Choroid plexus epithelial cell (primary cell): ENCODE results near the gene SMCP.

Experiments used
- DNase-seq: peaks from one replicate; pipeline ENCODE4 v3.0.0-alpha.2; 2010; ENCODE audit warnings: low read depth
- H3K4me3 ChIP-seq: 2 replicates; pipeline ENCODE4 v1.5.1; 2011; ENCODE audit warnings: low read depth, mild to moderate bottlenecking, control low read depth, low read length, moderate library complexity
- CTCF ChIP-seq: conservative IDR thresholded peaks from 2 replicates; pipeline ENCODE4 v1.5.1; 2011; ENCODE audit warnings: low read depth, mild to moderate bottlenecking, control low read depth, inconsistent platforms, low read length, moderate library complexity

SMCP gene

GRCh38 chr1:152878042-152878441, at the start of gene SMCP:
Gene SMCP, plus strand, starts transcription at chr1:152878322. Its CDS starts 6,101 bp downstream, at chr1:152884423.
- DNase-seq = no peak
- H3K4me3 ChIP-seq = no peak within 1 kb of the TSS
- no peak for TF ChIP-seq CTCF

GRCh38 chr1:152836870-152837269, 41.3 kb upstream of the SMCP start:
- no peak overlapping the region for H3K4me3 ChIP-seq
- no peak for DNase-seq
- TF ChIP-seq CTCF = no peak

- TF ChIP-seq CTCF = no peak
- no peak for DNase-seq
- H3K4me3 ChIP-seq = no peak within 1 kb of the TSS
Measured at GRCh38 chr1:152842556-152842955, 35.6 kb upstream of the SMCP start, which contains the start of gene LCE6A. Gene LCE6A, plus strand, starts transcription at chr1:152842856. Its CDS starts 665 bp downstream, at chr1:152843521.

- TF ChIP-seq CTCF = no peak
- no peak overlapping the region for H3K4me3 ChIP-seq
- DNase-seq = no peak
Measured at GRCh38 chr1:152855661-152856060, 22.5 kb upstream of the SMCP start.

GRCh38 chr1:152858062-152858461, 20.1 kb upstream of the SMCP start:
- no peak overlapping the region for H3K4me3 ChIP-seq
- no peak for DNase-seq
- TF ChIP-seq CTCF = no peak

- no peak within 1 kb of the TSS for H3K4me3 ChIP-seq
- no peak for TF ChIP-seq CTCF
- no peak for DNase-seq
Measured at GRCh38 chr1:152859696-152860095, 18.4 kb upstream of the SMCP start, which contains the start of gene LCE7A. Gene LCE7A, plus strand, starts transcription at chr1:152859996. Its CDS starts 702 bp downstream, at chr1:152860698.

GRCh38 chr1:152860129-152860528, 18.0 kb upstream of the SMCP start:
- no peak for DNase-seq
- no peak overlapping the region for H3K4me3 ChIP-seq
- TF ChIP-seq CTCF = no peak
